Dendritic cell treated with granulocyte-macrophage colony-stimulating factor and Interleukin-4, amounts not matched to agents 40 ng/mL and 50 ng/mL, for 4 days (primary cell): ENCODE data around the gene ACKR4.
"Not testable (repeated sequence)": the region's sequence is repeated elsewhere in the genome, so short reads cannot be mapped to it uniquely, and the experiment has no call there.

Experiments
- H3K27ac Mint-ChIP-seq: one replicate; pipeline ENCODE4 v1.8.0; 2022; ENCODE audit warnings: mild to moderate bottlenecking, mixed read lengths
- H3K27me3 Mint-ChIP-seq: one replicate; pipeline ENCODE4 v1.8.0; 2022; ENCODE audit warnings: mild to moderate bottlenecking, mixed read lengths
- H3K36me3 Mint-ChIP-seq: one replicate; pipeline ENCODE4 v1.8.0; 2022; ENCODE audit warnings: low read depth, mixed read lengths
- H3K4me1 Mint-ChIP-seq: one replicate; pipeline ENCODE4 v1.8.0; 2022; ENCODE audit warnings: low read depth, mixed read lengths
- H3K4me3 Mint-ChIP-seq: one replicate; pipeline ENCODE4 v1.8.0; 2022; ENCODE audit warnings: mild to moderate bottlenecking, moderate library complexity, mixed read lengths
- H3K9me3 Mint-ChIP-seq: one replicate; pipeline ENCODE4 v1.8.0; 2022; ENCODE audit warnings: mixed read lengths
- intact Hi-C: fragments of 100-400 bp; cut with micrococcal nuclease; formaldehyde crosslinking; loops from one replicate; pipeline ENCODE4 v1.15.0; 2022

ACKR4 gene

GRCh38 chr3:132596816-132597433 is at the start of gene ACKR4:
ACKR4 (plus strand) TSS chr3:132597270; CDS start chr3:132600398, 3,128 bp downstream.
- Mint-ChIP-seq H3K36me3 (peaks cover 14% of the 10 kb centered on the region), H3K27me3 (no peaks in the 10 kb centered on the region), H3K27ac (no peak within 1 kb of the TSS), H3K4me3 (no peak within 1 kb of the TSS), H3K4me1 (peaks cover 22% of the 10 kb centered on the region), H3K9me3 (no peaks in the 10 kb centered on the region)
- intact Hi-C loops: no loop called here

GRCh38 chr3:132549169-132549568 is 47.9 kb upstream of the ACKR4 start:
- intact Hi-C loops: no loop called here
- Mint-ChIP-seq H3K27me3 (no peaks in the 10 kb centered on the region), H3K9me3 (no peaks in the 10 kb centered on the region), H3K4me3 (no peak overlapping the region), H3K27ac (no peak overlapping the region), H3K36me3 (no peaks in the 10 kb centered on the region), H3K4me1 (peaks cover 33% of the 10 kb centered on the region)

- Mint-ChIP-seq H3K36me3 (no peaks in the 10 kb centered on the region), H3K4me1 (peaks cover 24% of the 10 kb centered on the region), H3K4me3 (no peak overlapping the region), H3K27me3 (no peaks in the 10 kb centered on the region), H3K27ac (no peak overlapping the region), H3K9me3 (no peaks in the 10 kb centered on the region)
- intact Hi-C loops: no loop called here
These were observed 47.0 kb upstream of the ACKR4 start for GRCh38 chr3:132549890-132550578.

GRCh38 chr3:132550579-132551305 is 46.3 kb upstream of the ACKR4 start:
- intact Hi-C loops: no loop called here
- Mint-ChIP-seq H3K9me3 (no peaks in the 10 kb centered on the region), H3K4me3 (no peak overlapping the region), H3K36me3 (no peaks in the 10 kb centered on the region), H3K27me3 (no peaks in the 10 kb centered on the region), H3K4me1 (peaks cover 17% of the 10 kb centered on the region), H3K27ac (no peak overlapping the region)

- Mint-ChIP-seq H3K27me3 (no peaks in the 10 kb centered on the region), H3K4me3 (no peak overlapping the region), H3K36me3 (no peaks in the 10 kb centered on the region), H3K27ac (no peak overlapping the region), H3K4me1 (peaks cover 10% of the 10 kb centered on the region), H3K9me3 (no peaks in the 10 kb centered on the region)
- intact Hi-C loops: no loop called here
These were observed 43.2 kb upstream of the ACKR4 start for GRCh38 chr3:132553826-132554225.

- Mint-ChIP-seq H3K27ac (no peak overlapping the region), H3K9me3 (no peaks in the 10 kb centered on the region), H3K4me1 (peaks cover 10% of the 10 kb centered on the region), H3K27me3 (no peaks in the 10 kb centered on the region), H3K36me3 (no peaks in the 10 kb centered on the region), H3K4me3 (no peak overlapping the region)
- intact Hi-C loops: no loop called here
These were observed 42.6 kb upstream of the ACKR4 start for GRCh38 chr3:132554437-132554836.

- intact Hi-C loops: no loop called here
- Mint-ChIP-seq H3K9me3 (no peaks in the 10 kb centered on the region), H3K4me3 (no peak overlapping the region), H3K27ac (no peak overlapping the region), H3K27me3 (no peaks in the 10 kb centered on the region), H3K36me3 (no peaks in the 10 kb centered on the region), H3K4me1 (peaks cover 7% of the 10 kb centered on the region)
These were observed 41.6 kb upstream of the ACKR4 start for GRCh38 chr3:132555306-132556035.

GRCh38 chr3:132556036-132556386 is 41.1 kb upstream of the ACKR4 start:
- H3K4me1 Mint-ChIP-seq, H3K4me3 Mint-ChIP-seq, intact Hi-C loops, H3K27ac Mint-ChIP-seq, H3K9me3 Mint-ChIP-seq, H3K27me3 Mint-ChIP-seq, H3K36me3 Mint-ChIP-seq: not testable (repeated sequence)

- intact Hi-C loops: no loop called here
- no peak overlapping the region for H3K27ac Mint-ChIP-seq
- no peaks in the 10 kb centered on the region for H3K9me3 Mint-ChIP-seq
- H3K4me3 Mint-ChIP-seq: no peak overlapping the region
- H3K36me3 Mint-ChIP-seq: no peaks in the 10 kb centered on the region
- peaks cover 5% of the 10 kb centered on the region for H3K4me1 Mint-ChIP-seq
- H3K27me3 Mint-ChIP-seq: no peaks in the 10 kb centered on the region
These were observed 40.4 kb upstream of the ACKR4 start for GRCh38 chr3:132556508-132557159.

- Mint-ChIP-seq H3K4me1 (peaks cover 26% of the 10 kb centered on the region), H3K27me3 (no peaks in the 10 kb centered on the region), H3K4me3 (no peak overlapping the region), H3K27ac (no peak overlapping the region), H3K36me3 (peaks cover 5% of the 10 kb centered on the region), H3K9me3 (no peaks in the 10 kb centered on the region)
- intact Hi-C loops: no loop called here
These were observed 36.1 kb upstream of the ACKR4 start for GRCh38 chr3:132561003-132561402.

- Mint-ChIP-seq H3K27ac (no peak overlapping the region), H3K4me3 (peak overlapping the region; percentile 20), H3K4me1 (peaks cover 26% of the 10 kb centered on the region), H3K9me3 (no peaks in the 10 kb centered on the region), H3K36me3 (peaks cover 5% of the 10 kb centered on the region), H3K27me3 (no peaks in the 10 kb centered on the region)
- intact Hi-C loops: no loop called here
These were observed 33.5 kb upstream of the ACKR4 start for GRCh38 chr3:132563420-132564069.

GRCh38 chr3:132564070-132564465 is 33.0 kb upstream of the ACKR4 start:
- Mint-ChIP-seq H3K4me1 (peaks cover 29% of the 10 kb centered on the region), H3K27me3 (no peaks in the 10 kb centered on the region), H3K4me3 (no peak overlapping the region), H3K9me3 (no peaks in the 10 kb centered on the region), H3K27ac (no peak overlapping the region), H3K36me3 (peaks cover 5% of the 10 kb centered on the region)
- intact Hi-C loops: no loop called here

GRCh38 chr3:132568422-132568821 is 28.6 kb upstream of the ACKR4 start:
- Mint-ChIP-seq H3K36me3 (peaks cover 12% of the 10 kb centered on the region), H3K4me1 (peaks cover 25% of the 10 kb centered on the region), H3K9me3 (no peaks in the 10 kb centered on the region), H3K27ac (peak overlapping the region; percentile 46), H3K27me3 (no peaks in the 10 kb centered on the region), H3K4me3 (no peak overlapping the region)
- intact Hi-C loops: no loop called here
